Kidney epithelial cell (primary cell): ENCODE results near the gene TBX10. TPM values are rescaled to one million over a fixed set of nuclear protein-coding genes. Genes with fewer than 3 reads are reported as not detected.

ENCODE experiments used
- DNase-seq: peaks from one replicate; pipeline ENCODE4 v3.0.0-alpha.2; 2010; ENCODE audit warnings: low read depth
- H3K27me3 ChIP-seq: 2 replicates; pipeline ENCODE4 v1.6.0; 2011; ENCODE audit warnings: low read length; ENCODE audit not compliant: control insufficient read depth, insufficient read depth
- H3K36me3 ChIP-seq: 2 replicates; pipeline ENCODE4 v1.5.1; 2011; ENCODE audit warnings: low read length; ENCODE audit not compliant: control insufficient read depth, insufficient read depth
- H3K4me3 ChIP-seq: 2 replicates; pipeline ENCODE4 v1.5.1; 2011; ENCODE audit warnings: low read depth, mild to moderate bottlenecking, control low read depth, low read length
- CTCF ChIP-seq: IDR thresholded peaks from 2 replicates; pipeline ENCODE4 v1.5.1; 2011; ENCODE audit warnings: mild to moderate bottlenecking, moderate library complexity, low read length, control low read depth, inconsistent platforms; ENCODE audit not compliant: insufficient read depth, poor library complexity, severe bottlenecking
- total RNA-seq: library from RNA; depleted of rRNA; stranded (reverse); fragments of >200 nt; gene quantifications from 2 replicates; pipeline ENCODE4 v1.2.3, GENCODE V29; 2015

The TBX10 gene
- total RNA-seq, 1 donor from 2014 or later, result not detected

- peaks cover 7% of the 10 kb centered on the region for H3K27me3 ChIP-seq
- no peak overlapping the region for H3K4me3 ChIP-seq
- no peak for TF ChIP-seq CTCF
- DNase-seq, result no peak
- no peaks in the 10 kb centered on the region for H3K36me3 ChIP-seq
Measured at GRCh38 chr11:67632982-67633755, 6.4 kb downstream of the TBX10 start.

GRCh38 chr11:67632175-67632981, 7.2 kb downstream of the TBX10 start:
- TF ChIP-seq CTCF, result no peak
- DNase-seq, result no peak
- H3K27me3 ChIP-seq, result peaks cover 7% of the 10 kb centered on the region
- H3K4me3 ChIP-seq, result no peak overlapping the region
- H3K36me3 ChIP-seq, result no peaks in the 10 kb centered on the region

- H3K27me3 ChIP-seq, result peaks cover 7% of the 10 kb centered on the region
- no peak for TF ChIP-seq CTCF
- H3K36me3 ChIP-seq, result no peaks in the 10 kb centered on the region
- H3K4me3 ChIP-seq, result no peak overlapping the region
- DNase-seq, result no peak
Measured at GRCh38 chr11:67631853-67632174, 7.7 kb downstream of the TBX10 start.

GRCh38 chr11:67631411-67631810, 8.2 kb downstream of the TBX10 start:
- no peak for DNase-seq
- H3K4me3 ChIP-seq, result no peak overlapping the region
- TF ChIP-seq CTCF, result no peak
- no peaks in the 10 kb centered on the region for H3K36me3 ChIP-seq
- H3K27me3 ChIP-seq, result peaks cover 7% of the 10 kb centered on the region

GRCh38 chr11:67630943-67631331, 8.6 kb downstream of the TBX10 start:
- DNase-seq, result no peak

More at GRCh38 chr11:67630943-67631331, 8.6 kb downstream of the TBX10 start:
- no peaks in the 10 kb centered on the region for H3K36me3 ChIP-seq
- no peak for TF ChIP-seq CTCF
- H3K4me3 ChIP-seq, result peak overlapping the region; percentile 77
- peaks cover 7% of the 10 kb centered on the region for H3K27me3 ChIP-seq
